ENCODE data around the gene ZBTB18. TPM values are rescaled to one million over a fixed set of nuclear protein-coding genes. Genes with fewer than 3 reads are reported as not detected.

Gene ZBTB18
- total RNA-seq, 8 experiments from 2014 or later, result 9.5 to 49.1 (median 39.2) TPM

- H3K27ac ChIP-seq, result no peak overlapping the region
- H3K4me1 ChIP-seq (replicated peaks in 1 of 2), result peaks cover 37 to 61% of the 10 kb centered on the region in 2 donors
- WGBS, 10 experiments, result 14 to 82% (median 50%) methylated on average over 2 to 5 of the region's 5 CpGs
- in situ Hi-C loops (cut with MboI; ENCODE audit: low pct_unique_long_range_greater_than_20kb in 2 of 9, low sequenced_read_pairs in 9 of 9, unreplicated experiment in 9 of 9), result no loop called here
- no peak for ATAC-seq (replicated peaks in 6 of 8)
- H3K4me3 ChIP-seq, result no peak overlapping the region
These were observed 49.2 kb downstream of the ZBTB18 start for GRCh38 chr1:244100276-244100675.

GRCh38 chr1:244100704-244101453 is 49.8 kb downstream of the ZBTB18 start:
- Histone ChIP-seq H3K27ac (peak overlapping the region; percentile 52 to 64), H3K4me1 (replicated peaks in 1 of 2) (peaks cover 37 to 61% of the 10 kb centered on the region in 2 donors), H3K4me3 (no peak overlapping the region)
- ATAC-seq (replicated peaks in 6 of 8), result peak in 5 of 8 experiments; percentile 79 to 88 (median 84)
- in situ Hi-C loops (cut with MboI; ENCODE audit: low pct_unique_long_range_greater_than_20kb in 2 of 9, low sequenced_read_pairs in 9 of 9, unreplicated experiment in 9 of 9), result no loop called here
- WGBS, 10 experiments, result 20 to 67% (median 46%) methylated on average over 1 to 17 of the region's 18 CpGs

DNA sequence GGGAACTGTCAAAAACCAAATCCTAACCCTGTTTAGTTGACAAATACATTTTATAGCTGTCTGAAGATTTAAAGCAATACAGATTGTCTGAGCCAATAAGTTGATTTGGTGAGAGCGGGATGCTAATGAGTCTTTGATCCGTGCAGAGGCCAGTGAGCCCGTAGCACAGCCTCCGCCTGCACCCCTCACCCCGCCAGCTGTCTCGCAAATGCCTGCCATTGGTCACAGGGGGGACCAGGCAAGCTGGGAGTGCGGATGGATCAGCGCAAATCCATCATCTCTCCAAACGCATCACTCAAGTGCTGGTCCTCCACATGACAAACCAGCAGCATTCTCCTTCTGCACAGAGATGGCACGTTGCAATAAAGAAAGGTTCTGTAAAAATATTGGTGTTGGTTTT is 51.0 kb downstream of the ZBTB18 start:
- Histone ChIP-seq H3K4me1 (replicated peaks in 1 of 2) (peaks cover 36 to 60% of the 10 kb centered on the region in 2 donors), H3K4me3 (no peak overlapping the region), H3K27ac (peak overlapping the region; percentile 69 to 75)
- in situ Hi-C loops (cut with MboI; ENCODE audit: low pct_unique_long_range_greater_than_20kb in 2 of 9, low sequenced_read_pairs in 9 of 9, unreplicated experiment in 9 of 9), result no loop called here
- ATAC-seq (replicated peaks in 6 of 8), result peak in 5 of 8 experiments; percentile 40 to 78 (median 72)
- WGBS, 10 experiments, result 32 to 76% (median 53%) methylated on average over 4 to 10 of the region's 10 CpGs; no CpG with 5 or more reads in 2 of the 10 experiments

DNA sequence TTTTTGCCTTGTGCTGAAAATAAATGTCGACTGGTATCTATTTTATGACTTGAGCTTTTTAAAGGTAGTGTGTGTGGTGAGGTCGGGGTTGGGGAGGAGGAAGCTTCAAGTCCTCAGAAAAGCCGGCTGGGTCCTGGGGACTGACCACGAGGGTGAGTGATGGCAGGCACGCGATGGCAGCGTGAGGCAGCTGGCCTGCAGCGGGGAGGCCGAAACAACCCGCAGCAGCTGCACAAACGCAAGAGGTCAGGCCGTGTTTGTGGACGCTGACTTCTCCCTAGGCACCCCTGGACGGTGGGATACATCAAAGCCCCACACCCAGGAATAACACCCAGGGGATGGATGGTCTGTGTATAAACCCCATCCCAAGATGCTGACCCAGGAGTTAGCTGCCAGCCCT is 51.4 kb downstream of the ZBTB18 start:
- peak overlapping the region; percentile 69 to 75 for H3K27ac ChIP-seq
- peaks cover 37 to 59% of the 10 kb centered on the region in 2 donors for H3K4me1 ChIP-seq (replicated peaks in 1 of 2)
- WGBS, 10 experiments, result 20 to 61% (median 39%) methylated on average over 2 to 13 of the region's 14 CpGs; no CpG with 5 or more reads in 4 of the 10 experiments
- peak in 5 of 8 experiments; percentile 44 to 62 (median 59) for ATAC-seq (replicated peaks in 6 of 8)
- in situ Hi-C loops (cut with MboI; ENCODE audit: low pct_unique_long_range_greater_than_20kb in 2 of 9, low sequenced_read_pairs in 9 of 9, unreplicated experiment in 9 of 9), result no loop called here
- H3K4me3 ChIP-seq, result no peak overlapping the region

- Histone ChIP-seq H3K27ac (no peak overlapping the region), H3K4me1 (replicated peaks in 1 of 2) (peaks cover 37 to 51% of the 10 kb centered on the region in 2 donors), H3K4me3 (no peak overlapping the region)
- WGBS, 10 experiments, result 0 to 100% (median 77%) methylated on average over 1 to 9 of the region's 10 CpGs
- ATAC-seq (replicated peaks in 6 of 8), result peak in 7 of 8 experiments; percentile 13 to 92 (median 46)
- in situ Hi-C loops (cut with MboI; ENCODE audit: low pct_unique_long_range_greater_than_20kb in 2 of 9, low sequenced_read_pairs in 9 of 9, unreplicated experiment in 9 of 9), result no loop called here
These were observed 53.4 kb downstream of the ZBTB18 start for GRCh38 chr1:244104309-244105060.

DNA sequence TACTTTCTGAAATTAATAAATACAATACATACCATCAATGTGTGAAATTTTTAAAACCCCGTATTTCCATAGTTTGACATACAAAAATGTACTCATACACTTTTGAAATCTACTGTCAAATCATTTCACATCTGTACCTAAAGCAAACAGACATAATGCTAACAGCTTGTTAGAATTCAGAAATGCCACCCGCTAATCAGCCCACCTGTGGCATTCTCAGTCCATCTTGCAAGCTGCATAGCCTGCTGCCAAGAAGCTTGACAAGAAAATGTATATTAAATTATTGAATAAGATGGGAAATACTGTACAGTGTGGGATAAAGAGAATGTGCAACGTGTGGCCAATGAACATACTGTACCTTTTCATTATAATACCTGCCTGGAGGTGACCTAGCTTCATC is 55.1 kb downstream of the ZBTB18 start:
- ATAC-seq (replicated peaks in 6 of 8), result no peak
- WGBS, 10 experiments, result 41 to 100% (median 83%) methylated on average over 1 to 3 of the region's 3 CpGs
- in situ Hi-C loops (cut with MboI; ENCODE audit: low pct_unique_long_range_greater_than_20kb in 2 of 9, low sequenced_read_pairs in 9 of 9, unreplicated experiment in 9 of 9), result no loop called here

More for the DNA sequence above, 55.1 kb downstream of the ZBTB18 start:
- peaks cover 27 to 39% of the 10 kb centered on the region in 2 donors for H3K4me1 ChIP-seq (replicated peaks in 1 of 2)
- H3K27ac ChIP-seq, result no peak overlapping the region
- H3K4me3 ChIP-seq, result no peak overlapping the region

Other genes with a start within 250 kb of the ZBTB18 start
- 10 to 100 TPM in 6 of 8 experiments, 1 to 10 TPM in 2; 7.7 to 99.3 (median 63.8) TPM for gene AKT3, start 201.0 kb upstream of the ZBTB18 start, total RNA-seq